ENCODE results near the gene MAD1L1.

Gene MAD1L1

GRCh38 chr7:2112261-2113198 lies 120.2 kb downstream of the MAD1L1 start:
- no peak for DNase-seq

- DNase-seq: no peak
These were observed 121.2 kb downstream of the MAD1L1 start for GRCh38 chr7:2111568-2111967.

GRCh38 chr7:2110610-2111396 lies 121.9 kb downstream of the MAD1L1 start:
- no peak for DNase-seq

- DNase-seq: peak; percentile 57
These were observed 122.7 kb downstream of the MAD1L1 start for GRCh38 chr7:2109936-2110609.

- no peak for DNase-seq
These were observed 123.4 kb downstream of the MAD1L1 start for GRCh38 chr7:2109251-2109872.

GRCh38 chr7:2108501-2109250 lies 124.1 kb downstream of the MAD1L1 start:
- DNase-seq: no peak

GRCh38 chr7:2108071-2108455 lies 124.7 kb downstream of the MAD1L1 start:
- DNase-seq: no peak

- no peak for DNase-seq
These were observed 125.2 kb downstream of the MAD1L1 start for GRCh38 chr7:2107386-2108070.

- no peak for DNase-seq
These were observed 125.8 kb downstream of the MAD1L1 start for GRCh38 chr7:2106924-2107323.

GRCh38 chr7:2106440-2106839 lies 126.3 kb downstream of the MAD1L1 start:
- DNase-seq: no peak

- DNase-seq: peak; percentile 89
These were observed 126.8 kb downstream of the MAD1L1 start for GRCh38 chr7:2105917-2106316.

- no peak for DNase-seq
These were observed 127.5 kb downstream of the MAD1L1 start for GRCh38 chr7:2105280-2105679.

GRCh38 chr7:2104716-2105115 lies 128.0 kb downstream of the MAD1L1 start:
- DNase-seq: no peak

- peak; percentile 92 for DNase-seq
These were observed 128.5 kb downstream of the MAD1L1 start for GRCh38 chr7:2104107-2104710.

GRCh38 chr7:2103071-2103898 lies 129.5 kb downstream of the MAD1L1 start:
- no peak for DNase-seq

GRCh38 chr7:2102375-2102723 lies 130.4 kb downstream of the MAD1L1 start:
- DNase-seq: no peak

- DNase-seq: no peak
These were observed 130.9 kb downstream of the MAD1L1 start for GRCh38 chr7:2101630-2102374.

GRCh38 chr7:2100278-2101208 lies 132.2 kb downstream of the MAD1L1 start:
- DNase-seq: peak; percentile 44
